ENCODE data around the gene VAMP5.
"Not testable (repeated sequence)": the region's sequence is repeated elsewhere in the genome, so short reads cannot be mapped to it uniquely, and the experiment has no call there.

The VAMP5 gene

DNA sequence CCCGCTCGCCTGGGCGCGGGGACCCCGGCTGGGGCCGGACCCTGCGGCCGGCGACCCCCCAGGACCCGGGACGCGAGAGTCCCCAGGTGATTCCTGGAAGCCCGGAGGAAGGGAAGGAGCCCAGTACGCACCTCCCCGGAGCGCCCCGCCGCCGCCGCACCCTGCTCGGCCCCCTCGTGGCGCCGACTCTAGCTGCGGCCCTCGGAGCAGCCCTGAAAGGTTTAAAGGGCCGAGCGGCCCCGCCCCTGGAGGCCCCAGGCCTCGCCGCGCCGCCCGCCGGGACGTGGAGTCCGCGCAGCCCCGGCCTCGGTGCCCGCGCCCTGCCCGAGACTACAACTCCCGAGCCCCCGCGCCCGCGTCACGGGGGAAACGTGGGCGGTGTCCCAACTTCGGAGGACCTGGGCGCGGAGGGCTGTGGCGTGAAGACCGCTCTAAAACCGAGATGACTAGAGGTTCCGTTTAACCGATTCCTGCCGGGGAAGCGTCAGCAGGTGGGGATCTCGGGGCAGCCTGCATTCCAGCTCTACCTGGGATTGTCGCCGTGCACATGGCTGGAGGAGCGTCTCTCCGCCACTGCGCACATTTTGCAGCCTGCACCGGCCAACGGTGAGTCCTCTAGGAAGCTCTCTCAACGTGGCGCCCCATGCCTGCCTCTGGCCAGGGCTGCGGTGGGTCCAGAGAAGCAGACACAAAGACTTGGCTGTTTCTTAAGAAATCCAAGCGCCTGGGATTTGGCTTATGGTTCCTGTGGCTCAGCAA, 18.4 kb downstream of the VAMP5 start, which contains the start of gene TMEM150A:
Gene TMEM150A, minus strand, starts transcription at position 223 of the 759 bp plus-strand sequence. CDS start 750 bp downstream, outside the sequence.
- DNase-seq, result peak; percentile 89 to 91

DNA sequence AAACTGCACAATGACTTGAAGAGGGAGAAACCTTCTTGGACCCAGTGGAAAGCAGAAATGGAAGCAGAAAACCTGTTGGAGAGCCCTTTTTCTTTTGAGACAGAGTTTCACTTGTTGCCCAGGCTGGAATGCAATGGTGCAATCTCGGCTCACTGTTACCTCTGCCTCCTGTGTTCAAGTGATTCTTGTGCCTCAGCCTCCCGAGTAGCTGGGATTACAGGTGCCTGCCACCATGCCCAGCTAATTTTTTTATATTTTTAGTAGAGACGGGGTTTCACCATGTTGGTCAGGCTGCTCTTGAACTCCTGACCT, 19.9 kb downstream of the VAMP5 start:
- not testable (repeated sequence) for DNase-seq

DNA sequence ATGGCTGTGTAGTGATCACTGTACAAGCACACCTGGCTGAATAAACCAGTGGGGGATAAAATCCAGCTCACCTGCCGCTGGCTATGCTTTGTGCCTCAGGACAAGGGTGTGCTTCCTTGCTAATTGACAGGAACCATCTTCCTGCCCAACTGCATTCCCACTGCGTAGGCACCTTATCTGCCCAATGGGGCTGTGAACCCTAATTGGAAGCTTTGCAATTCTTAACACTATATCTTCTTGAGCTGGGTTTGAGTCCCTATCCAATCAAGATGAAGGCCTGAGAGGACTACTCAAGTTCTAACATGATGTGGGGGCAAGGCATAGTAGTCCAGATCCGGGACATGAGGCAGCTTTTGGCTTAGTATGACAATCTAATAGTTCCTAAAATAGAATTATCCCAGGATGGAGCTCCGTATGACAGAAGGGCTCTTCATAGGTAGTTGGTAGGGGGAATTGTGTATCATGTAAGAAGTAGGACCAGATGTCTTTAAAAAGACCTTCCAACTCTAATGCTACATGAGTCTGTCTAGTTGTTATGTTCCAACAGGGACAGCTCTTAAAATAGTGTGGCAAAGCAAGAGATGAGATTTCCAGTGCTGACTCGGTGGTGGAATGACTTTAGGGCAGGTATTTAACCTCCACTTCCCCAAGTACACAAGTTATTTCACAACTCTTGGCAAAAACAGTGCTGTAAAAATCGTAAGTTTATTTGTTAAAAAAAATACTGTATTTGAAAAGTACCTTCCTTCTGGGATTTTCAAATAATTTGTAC, 20.5 kb downstream of the VAMP5 start:
- DNase-seq, result no peak

DNA sequence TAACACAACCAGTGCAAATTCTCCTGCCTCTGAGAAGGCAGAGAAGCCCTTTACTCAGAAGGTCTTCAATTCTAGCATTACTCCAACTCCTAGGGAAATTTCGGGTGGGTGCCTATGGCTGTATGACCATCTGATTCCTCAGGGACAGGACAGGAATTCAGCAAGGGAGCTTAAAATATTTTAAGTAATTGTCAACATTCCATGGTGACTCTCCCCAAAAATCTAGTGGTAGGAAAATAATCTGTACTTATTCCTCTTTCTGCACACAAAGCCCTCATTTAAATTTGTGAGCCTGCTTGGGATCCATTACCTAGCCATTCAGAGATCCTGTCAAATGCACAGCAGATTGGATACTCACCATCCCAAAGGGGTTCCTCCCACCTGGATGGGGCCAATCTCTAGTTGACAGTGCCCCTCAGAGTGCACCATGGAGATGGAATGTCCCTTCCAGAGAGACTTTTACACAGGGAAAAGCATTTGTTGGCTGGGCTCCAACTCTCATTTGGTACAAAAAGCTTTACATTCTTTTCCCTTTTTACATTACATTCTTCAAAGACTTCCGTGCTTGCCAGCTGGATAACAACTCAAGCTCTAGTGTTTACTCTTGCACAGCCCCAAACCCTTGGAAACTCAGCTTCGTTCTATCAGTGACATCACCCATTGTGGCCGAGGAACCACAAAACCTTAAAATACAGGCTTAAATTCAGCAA, 21.3 kb downstream of the VAMP5 start:
- DNase-seq, result no peak

DNA sequence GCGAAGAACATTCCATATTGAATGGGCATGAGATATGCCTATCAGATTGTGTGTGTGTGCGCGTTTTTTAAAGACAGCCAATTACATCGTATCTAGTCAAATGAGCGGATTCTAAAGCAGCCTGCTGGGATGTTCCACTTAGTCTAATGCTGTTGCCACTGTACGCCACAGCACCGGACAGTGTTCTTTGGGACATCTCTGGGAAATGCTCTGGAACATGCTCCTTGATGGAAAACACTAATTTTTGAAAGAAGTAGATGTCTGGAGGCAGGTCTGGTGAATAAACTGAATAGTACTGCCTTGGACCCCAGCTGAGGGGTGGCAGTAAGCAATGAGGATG, 21.9 kb downstream of the VAMP5 start:
- DNase-seq, result no peak

DNA sequence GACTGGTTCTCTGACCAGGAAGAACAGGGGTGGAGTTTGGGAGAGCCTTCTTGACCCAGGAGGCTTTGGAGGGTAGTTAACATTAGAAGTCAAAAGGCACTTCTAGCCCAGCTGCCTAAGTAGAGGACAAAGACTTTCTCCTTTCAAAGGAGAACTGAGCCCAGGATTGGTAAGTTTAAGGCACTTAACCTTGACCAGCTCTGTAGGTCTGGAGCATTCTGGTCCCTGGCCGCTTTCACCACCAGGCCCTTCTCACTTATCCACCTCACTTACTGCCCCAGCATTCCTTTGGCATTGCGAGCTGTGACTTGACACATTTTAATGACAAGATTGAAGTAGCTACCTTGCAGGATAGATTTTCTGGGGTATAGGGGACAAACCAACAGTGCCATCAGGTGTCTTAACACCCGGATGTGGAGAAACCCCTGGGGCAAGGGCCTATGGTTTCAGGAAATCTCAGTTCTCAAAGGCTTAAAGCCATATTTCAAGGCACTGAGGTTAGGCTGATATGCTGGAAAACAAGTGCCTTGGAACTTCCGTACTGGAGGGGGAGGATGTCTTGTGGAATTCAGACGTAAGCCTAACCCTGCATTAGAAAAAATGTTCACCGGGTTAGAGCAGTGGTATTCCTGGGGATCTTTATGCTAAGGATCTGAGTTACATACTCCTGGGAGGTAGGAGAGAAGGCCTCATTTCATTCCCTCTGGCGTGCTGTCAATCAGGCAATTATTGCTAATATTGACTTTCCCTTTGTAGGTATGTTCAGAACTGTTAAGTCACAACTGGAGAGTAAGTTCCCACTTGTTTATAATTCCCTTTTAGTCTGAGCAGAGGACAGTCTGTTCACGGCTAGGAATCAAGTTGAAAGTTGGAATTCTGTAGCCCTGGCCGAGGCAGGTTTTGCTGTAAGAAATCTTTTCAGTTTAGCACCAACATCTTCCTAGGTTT, 23.3 kb downstream of the VAMP5 start:
- DNase-seq, result no peak

DNA sequence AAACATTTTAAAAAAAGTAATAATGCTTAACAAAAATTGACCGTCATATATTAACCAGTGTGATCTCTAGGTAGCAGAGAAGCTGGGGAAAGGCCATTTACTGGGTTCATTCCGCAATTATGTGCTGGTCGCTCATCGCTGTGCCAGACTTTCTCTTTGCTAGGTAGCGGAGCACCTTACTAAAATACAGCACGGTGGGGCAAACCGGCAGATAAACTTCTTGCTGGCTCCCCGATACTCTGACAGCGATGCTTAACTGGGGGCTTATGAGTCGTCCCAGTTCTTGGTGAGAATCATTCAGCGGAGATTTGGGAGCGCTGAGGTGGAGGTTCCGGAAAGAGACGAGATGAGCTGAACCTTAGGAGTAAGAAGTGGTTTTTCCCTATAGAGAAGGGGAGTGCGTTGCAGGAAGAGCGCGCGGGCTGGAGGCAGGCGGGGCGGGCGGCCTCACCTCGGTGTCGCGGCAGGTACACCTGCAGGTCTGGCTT, 27.0 kb downstream of the VAMP5 start:
- peak in 1 of 2 donors; percentile 32 for DNase-seq

DNA sequence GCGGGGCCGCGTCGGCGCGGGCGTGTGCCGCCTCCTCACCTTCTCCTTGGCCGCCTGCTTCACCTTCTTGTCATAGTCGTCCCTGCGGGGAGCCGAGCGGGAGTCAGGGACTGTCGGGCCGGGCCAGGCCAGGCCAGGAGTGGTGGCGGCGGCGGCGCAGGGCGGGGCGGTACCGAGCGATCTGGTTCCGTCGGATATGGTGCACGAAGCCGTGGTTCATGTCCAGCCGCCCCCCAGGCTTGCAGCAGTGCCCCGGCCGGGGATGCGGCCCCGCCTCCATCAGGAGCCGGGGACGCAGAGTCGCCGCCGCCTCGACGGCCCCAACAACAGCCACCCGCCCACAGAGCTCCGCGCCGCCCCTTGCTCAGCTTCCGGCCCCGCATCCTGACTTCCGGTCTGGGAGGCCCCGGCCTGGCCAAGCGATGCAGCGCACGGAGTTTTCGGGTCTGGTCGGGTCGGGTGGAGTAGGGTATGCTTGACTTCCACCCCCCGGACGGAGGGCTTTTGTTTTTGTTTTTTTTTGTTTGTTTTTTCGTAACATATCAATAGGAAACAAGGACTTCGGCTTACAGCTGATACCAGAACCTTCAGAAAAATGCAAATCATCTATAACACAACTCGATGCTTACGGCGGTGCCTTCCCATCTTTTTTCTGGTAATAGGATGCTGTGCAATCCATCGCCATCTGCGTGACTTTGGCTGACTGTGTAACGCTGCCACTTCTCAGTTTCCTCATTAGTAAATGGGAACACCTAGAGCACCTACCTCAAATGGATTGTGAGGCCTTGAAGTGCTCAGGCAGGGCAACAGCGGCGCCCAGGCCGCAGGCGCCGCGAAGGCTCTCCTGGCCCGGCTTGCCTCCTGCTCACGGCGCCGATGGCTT, 27.7 kb downstream of the VAMP5 start, which contains the start of gene C2orf68:
Gene C2orf68, minus strand, starts transcription at position 362 of the 883 bp plus-strand sequence. Its CDS starts 82 bp downstream, at position 280.
- peak; percentile 90 to 91 for DNase-seq

DNA sequence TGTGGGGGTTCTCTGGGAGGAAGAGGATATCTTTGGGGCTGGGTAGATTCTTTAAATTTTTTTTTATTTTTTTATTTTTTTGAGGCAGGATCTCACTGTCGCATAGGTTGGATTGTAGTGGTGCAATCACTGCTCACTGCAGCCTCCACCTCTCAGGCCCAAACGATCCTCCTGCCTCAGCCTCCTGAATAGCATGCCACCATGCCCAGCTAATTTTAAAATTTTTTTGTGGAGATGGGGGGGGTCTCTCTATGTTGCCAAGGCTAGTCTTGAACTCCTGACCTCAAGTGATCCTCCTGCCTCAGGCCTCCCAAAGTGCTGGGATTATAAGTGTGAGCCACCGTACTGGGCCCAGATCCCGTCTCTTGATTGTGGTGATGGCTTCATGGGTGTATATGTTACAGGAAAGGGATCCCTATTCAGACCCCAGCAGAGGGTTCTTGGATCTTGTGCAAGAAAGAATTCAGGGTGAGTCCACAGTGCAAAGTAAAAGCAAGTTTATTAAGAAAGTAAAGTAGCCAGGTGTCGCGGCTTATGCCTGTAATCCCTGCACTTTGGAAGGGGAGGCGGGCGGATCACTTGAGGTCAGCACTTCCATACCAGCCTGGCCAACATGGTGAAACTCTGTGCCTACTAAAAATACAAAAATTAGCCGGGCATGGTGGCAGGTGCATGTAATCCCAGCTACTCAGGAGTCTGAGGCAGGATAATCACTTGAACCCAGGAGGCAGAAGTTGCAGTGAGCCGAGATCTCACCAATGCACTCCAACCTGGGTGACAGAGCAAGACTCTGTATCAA, 29.7 kb downstream of the VAMP5 start:
- DNase-seq, result no peak

DNA sequence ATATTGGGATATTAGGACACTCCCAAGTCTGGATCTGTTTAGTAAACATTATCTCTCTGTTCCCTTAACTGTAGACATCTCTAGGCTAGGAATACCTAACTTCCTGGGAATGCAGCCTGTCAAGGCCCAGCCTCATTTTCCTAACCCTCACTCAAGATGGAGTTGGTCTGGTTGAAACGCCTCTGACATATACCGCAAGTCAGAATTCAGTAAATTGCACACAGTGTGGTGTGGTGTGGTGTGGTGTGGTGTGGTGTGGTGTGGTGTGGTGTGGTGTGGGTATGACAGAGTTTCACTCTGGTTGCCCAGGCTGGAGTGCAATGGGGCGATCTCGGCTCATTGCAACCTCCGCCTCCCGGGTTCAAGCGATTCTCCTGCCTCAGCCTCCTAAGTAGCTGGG, 30.5 kb downstream of the VAMP5 start:
- not testable (repeated sequence) for DNase-seq

DNA sequence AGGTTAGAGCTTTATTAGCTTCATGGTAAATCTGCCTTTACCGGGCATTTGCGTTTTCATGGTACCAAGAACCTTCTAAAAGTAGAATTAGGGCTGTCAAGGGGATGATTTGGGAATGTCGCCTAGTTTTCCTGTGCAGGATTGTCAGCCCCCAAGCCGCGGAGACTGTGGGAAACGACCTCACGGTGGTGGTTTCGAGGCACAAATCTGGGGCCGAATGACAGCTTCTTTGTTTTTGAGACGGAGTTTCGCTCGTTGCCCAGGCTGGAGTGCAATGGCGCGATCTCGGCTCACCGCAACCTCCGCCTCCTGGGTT, 31.1 kb downstream of the VAMP5 start:
- no peak for DNase-seq

DNA sequence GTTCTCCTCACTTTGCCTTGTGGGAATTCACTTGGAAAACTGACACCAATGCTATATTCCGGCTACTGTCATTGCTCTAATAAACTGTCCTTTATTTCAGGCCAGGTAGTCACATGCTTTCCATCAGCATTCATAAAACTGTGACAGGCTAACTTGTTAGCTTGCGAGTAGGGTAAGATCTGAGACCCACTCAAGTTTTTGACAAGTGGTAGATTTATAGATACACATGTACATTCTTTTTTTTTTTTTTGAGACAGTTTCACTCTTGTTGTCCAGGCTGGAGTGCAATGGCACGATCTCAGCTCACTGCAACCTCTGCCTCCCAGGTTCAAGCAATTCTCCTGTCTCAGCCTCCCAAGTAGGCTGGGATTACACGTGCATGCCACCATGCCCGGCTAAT, 33.5 kb downstream of the VAMP5 start:
- not testable (repeated sequence) for DNase-seq

DNA sequence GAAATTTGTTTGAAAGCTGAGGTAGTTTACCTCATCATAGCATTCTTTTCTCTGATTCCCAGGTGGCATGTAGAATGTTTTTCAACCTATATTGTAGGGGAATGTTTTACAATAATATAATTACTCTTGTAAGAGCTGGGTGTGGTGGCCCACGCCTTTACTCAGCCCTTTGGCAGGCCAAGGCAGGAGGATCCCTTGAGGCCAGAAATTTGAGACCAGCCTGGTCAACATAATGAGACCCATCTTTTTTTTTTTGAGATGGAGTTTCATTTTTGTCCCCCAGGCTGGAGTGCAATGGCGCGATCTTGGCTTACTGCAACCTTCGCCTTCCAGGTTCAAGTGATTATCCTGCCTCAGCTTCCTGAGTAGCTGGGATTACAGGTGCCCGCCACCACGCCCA, 35.4 kb downstream of the VAMP5 start:
- no peak for DNase-seq

DNA sequence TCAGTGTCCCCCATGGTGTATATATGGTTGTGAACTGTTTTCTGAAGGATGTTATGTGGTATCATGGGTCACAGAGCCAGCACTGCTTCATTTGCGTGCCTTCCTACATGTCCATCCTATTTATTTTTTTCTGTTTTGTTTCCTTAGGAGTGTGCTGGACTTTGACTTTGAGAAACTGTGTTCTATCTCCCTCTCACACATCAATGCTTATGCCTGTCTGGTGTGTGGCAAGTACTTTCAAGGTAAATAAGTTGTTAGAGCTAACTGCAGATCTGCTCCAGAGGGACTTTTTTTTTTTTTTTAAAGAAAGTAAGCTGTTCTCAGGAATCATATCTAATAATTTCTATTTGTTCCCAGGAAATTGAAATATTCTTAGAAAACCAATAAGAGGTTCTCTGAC, 37.1 kb downstream of the VAMP5 start:
- no peak for DNase-seq

DNA sequence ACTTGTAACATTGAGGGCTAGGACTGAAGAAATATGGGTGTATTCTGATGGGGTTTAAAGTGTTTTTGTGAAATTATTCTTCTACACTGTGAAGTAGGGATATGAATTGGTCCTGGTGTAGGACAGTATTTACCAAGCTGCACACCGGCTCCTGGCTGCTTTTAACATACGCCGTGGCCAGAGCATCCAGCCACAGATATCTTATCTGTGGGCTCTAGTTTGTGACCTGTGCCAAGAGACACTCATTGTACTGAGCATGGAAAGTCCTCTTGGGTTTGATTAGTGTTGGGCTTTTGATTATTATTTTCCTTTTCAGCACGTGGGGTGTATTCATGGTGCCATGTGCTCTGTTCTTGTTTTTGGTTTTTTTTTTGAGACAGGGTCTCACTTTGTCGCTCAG, 39.8 kb downstream of the VAMP5 start:
- no peak for DNase-seq

DNA sequence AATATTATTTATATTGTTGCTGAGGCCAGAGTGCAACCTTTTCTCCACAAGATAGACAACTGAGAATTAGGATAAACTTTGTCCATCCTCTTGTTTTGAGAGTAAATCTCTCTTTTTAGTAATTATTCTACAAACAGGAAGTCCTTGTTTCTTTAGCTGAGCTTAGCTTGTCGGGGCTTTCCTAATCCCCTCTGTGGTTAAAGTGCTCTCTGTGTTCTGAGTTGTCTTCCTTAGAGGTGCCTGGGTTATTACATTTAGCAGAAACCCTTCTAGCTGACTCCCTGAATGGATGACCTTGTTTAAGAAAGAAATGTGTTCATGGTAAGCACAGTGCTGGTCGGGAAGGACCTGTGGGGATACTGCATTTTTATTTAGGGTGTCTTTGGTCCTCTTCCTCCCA, 44.4 kb downstream of the VAMP5 start:
- DNase-seq, result no peak

DNA sequence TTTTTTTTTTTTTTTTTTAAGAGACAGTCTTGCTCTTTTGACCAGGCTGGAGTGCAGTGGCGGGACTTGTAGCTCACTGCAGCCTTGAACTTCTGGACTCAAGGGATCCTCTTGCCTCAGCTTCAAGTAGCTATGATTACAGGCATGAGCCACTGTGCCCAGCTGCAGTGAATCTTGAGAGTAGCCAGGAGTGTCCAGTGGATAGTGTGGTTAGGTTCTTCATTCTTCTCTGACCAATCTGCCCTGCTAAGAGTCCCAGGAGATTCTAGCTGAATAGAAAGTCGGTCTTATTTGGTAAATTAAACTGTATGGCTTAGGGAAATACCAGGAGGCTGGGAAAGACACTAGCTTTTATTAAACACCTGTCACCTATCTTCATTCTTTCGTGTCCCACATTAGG, 47.1 kb downstream of the VAMP5 start:
- no peak for DNase-seq

DNA sequence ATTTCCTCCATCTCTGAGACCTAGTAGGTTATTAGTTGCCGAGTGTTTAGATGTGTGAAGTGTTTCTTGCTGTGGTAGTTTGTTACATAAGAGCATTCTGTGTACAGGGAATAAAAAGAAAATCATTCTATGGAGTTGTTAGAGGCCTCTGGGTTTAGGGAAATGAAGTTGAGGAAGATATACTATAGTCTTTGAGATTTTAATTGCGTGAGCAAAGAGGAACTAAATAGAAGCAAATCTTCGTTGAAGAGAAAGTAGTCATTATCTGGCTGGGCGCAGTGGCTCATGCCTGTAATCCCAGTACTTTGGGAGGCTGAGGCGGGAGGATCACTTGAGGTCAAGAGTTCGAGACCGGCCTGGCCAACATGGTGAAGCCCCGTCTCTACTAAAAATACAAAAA, 50.8 kb downstream of the VAMP5 start:
- no peak for DNase-seq

DNA sequence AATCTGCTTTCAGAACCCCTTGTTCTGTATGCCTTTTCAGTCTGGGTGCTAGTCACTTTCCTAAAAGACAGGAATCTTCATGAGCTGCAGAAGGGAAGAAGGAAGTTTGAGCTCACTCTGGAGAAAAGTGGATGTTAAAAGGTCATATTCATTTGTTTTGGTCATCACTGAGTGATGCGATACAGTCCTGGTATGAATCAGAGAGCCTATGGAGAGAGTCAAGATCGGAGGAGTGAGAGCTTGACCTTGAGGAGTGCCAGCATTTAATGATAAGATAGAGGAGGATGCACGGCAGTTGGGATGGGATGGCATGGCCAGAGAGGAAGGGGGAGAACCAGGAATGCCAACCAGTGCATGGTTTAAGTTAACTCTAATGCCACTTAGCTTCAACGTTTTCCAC, 51.4 kb downstream of the VAMP5 start:
- DNase-seq, result no peak

DNA sequence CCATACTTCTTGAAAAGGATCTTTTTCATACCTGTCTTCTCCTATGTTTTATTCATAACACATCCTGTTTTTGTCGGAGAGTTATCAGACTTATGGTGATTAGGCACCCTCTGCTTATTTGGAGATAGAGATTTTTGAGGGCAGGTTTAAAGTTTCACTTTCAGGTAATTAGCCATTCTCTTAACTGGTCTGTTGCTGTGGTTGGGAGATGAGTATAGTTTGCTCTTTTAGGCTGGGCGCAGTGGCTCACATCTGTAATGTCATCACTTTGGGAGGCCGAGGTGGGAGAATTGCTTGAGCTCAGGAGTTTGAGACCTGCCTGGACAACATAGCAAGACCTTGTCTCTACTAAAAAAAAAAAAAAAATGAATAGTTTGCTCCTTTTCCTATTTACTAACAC, 58.5 kb downstream of the VAMP5 start:
- peak in 1 of 2 donors; percentile 10 for DNase-seq

Measured in stimulated activated CD4-positive, alpha-beta T cell treated with anti-CD3 and anti-CD28 coated beads, Interleukin-2, amount 100 ng/mL, for 24 hours (primary cell).